Endothelial cell of umbilical vein (primary cell): Measurements from ENCODE around the gene C6orf132. TPM values are rescaled to one million over a fixed set of nuclear protein-coding genes. Genes with fewer than 3 reads are reported as not detected.

Source experiments
- BruUV-seq: library from RNA; stranded (reverse); fragments of 400-500 nt; replicated peaks from 2 replicates; lab custom pipeline; 2021; lab: Mats Ljungman, UMichigan
- CTCF ChIA-PET: fragments of 300-600, 350-600 bp; sonication (Branson Sonifier 250); formaldehyde crosslinking; loops from one replicate; lab custom pipeline; 2021; ENCODE audit warnings: antibody characterized with exemption, inconsistent platforms; lab: Charles Lee
- POLR2A ChIA-PET: fragments of 300-600, 350-600 bp; sonication (Branson Sonifier 250); formaldehyde crosslinking; loops from one replicate; lab custom pipeline; 2021; ENCODE audit warnings: antibody characterized with exemption, inconsistent platforms; lab: Charles Lee
- DNase-seq: peaks from one replicate; pipeline ENCODE4 v3.0.0-alpha.2; 2011; ENCODE audit warnings: low read depth, low spot score
- FAIRE-seq: peaks from 2 replicates; lab custom pipeline; 2011; peaks lifted over from hg19 to GRCh38; lab: Jason Lieb, UNC
- H2AFZ ChIP-seq: 2 replicates; pipeline ENCODE4 v1.6.0; 2012; ENCODE audit warnings: low read depth, low read length, control low read depth, inconsistent platforms
- H3K27ac ChIP-seq: 2 replicates; pipeline ENCODE4 v1.5.1; 2011; ENCODE audit warnings: low read depth, mild to moderate bottlenecking, control low read depth, low read length, moderate library complexity; ENCODE audit not compliant: insufficient read depth
- H3K27me3 ChIP-seq, 2 experiments: 2 replicates each; pipeline versions ENCODE4 v1.6.0 to v1.6.1; 2011; ENCODE audit warnings: low read length in 2 of 2, mixed read lengths in 1 of 2; ENCODE audit not compliant: control insufficient read depth in 2 of 2, insufficient read depth in 2 of 2
- H3K36me3 ChIP-seq, 2 experiments: 2 replicates in 1 of 2; 3 replicates in 1 of 2; pipeline ENCODE4 v1.5.1; 2011; ENCODE audit warnings: low read length in 2 of 2, mild to moderate bottlenecking in 1 of 2, moderate library complexity in 1 of 2; ENCODE audit not compliant: control insufficient read depth in 2 of 2, insufficient read depth in 2 of 2; ENCODE audit errors: extremely low read depth in 1 of 2
- H3K4me1 ChIP-seq: 3 replicates; pipeline ENCODE4 v1.5.1; 2011; ENCODE audit warnings: mild to moderate bottlenecking, low read length; ENCODE audit not compliant: control insufficient read depth, insufficient read depth; ENCODE audit errors: extremely low read depth
- H3K4me2 ChIP-seq: 2 replicates; pipeline ENCODE4 v1.6.1; 2011; ENCODE audit warnings: low read length, control low read depth, mixed read lengths; ENCODE audit not compliant: insufficient read depth
- H3K4me3 ChIP-seq, 3 experiments: fragments of 200-600 bp in 1 of 3; sonication (generic), shearing (Covaris generic) in 1 of 3; replicated peaks in 1 of 3; 2 replicates each; pipeline ENCODE4 v1.5.1; 2011 to 2016; ENCODE audit warnings: control low read depth in 3 of 3, low read length in 3 of 3, mild to moderate bottlenecking in 2 of 3, inconsistent platforms in 1 of 3, low read depth in 1 of 3, moderate library complexity in 1 of 3; ENCODE audit not compliant: insufficient read depth in 1 of 3
- H3K79me2 ChIP-seq: 2 replicates; pipeline ENCODE4 v1.6.0; 2012; ENCODE audit warnings: low read length, inconsistent platforms; ENCODE audit not compliant: control insufficient read depth, insufficient read depth
- H3K9ac ChIP-seq: replicated peaks from 2 replicates; pipeline ENCODE3; 2011; ENCODE audit warnings: low read length, control low read depth; ENCODE audit not compliant: insufficient read depth; ENCODE audit errors: extremely low read depth
- H3K9me1 ChIP-seq: replicated peaks from 3 replicates; pipeline ENCODE4 v1.6.0; 2011; ENCODE audit warnings: mild to moderate bottlenecking, low read length; ENCODE audit not compliant: control insufficient read depth, insufficient read depth; ENCODE audit errors: extremely low read depth
- H3K9me3 ChIP-seq: replicated peaks from 2 replicates; pipeline ENCODE4 v1.5.1; 2012; ENCODE audit warnings: low read length, inconsistent platforms; ENCODE audit not compliant: control insufficient read depth, insufficient read depth
- H4K20me1 ChIP-seq: replicated peaks from 2 replicates; pipeline ENCODE3; 2011; ENCODE audit warnings: mild to moderate bottlenecking, low read length; ENCODE audit not compliant: control insufficient read depth, insufficient read depth; ENCODE audit errors: extremely low read depth
- CTCF ChIP-seq, 2 donors: IDR thresholded peaks; 1 replicate in 1 of 2; 2 replicates in 1 of 2; pipeline ENCODE4 v1.5.1; 2011; ENCODE audit warnings: low read length in 2 of 2, mild to moderate bottlenecking in 2 of 2, moderate library complexity in 2 of 2, control low read depth in 1 of 2, inconsistent platforms in 1 of 2, low read depth in 1 of 2; ENCODE audit not compliant: insufficient read depth in 1 of 2; ENCODE audit errors: extremely low read depth in 1 of 2
- EZH2 ChIP-seq: IDR thresholded peaks from 2 replicates; pipeline ENCODE4 v1.6.1; 2012; ENCODE audit warnings: borderline replicate concordance, low read depth, mild to moderate bottlenecking, moderate library complexity, low read length, inconsistent platforms; ENCODE audit not compliant: severe bottlenecking
- FOS ChIP-seq: IDR thresholded peaks from 2 replicates; pipeline ENCODE4 v1.6.1; 2011; ENCODE audit warnings: mild to moderate bottlenecking, low read length, moderate library complexity, borderline replicate concordance; ENCODE audit not compliant: insufficient read depth
- GATA2 ChIP-seq: IDR thresholded peaks from 2 replicates; pipeline ENCODE4 v1.7.0; 2011; ENCODE audit warnings: low read depth, mild to moderate bottlenecking, moderate library complexity, mixed read lengths, low read length; ENCODE audit not compliant: insufficient read length, insufficient read depth
- JUN ChIP-seq: IDR thresholded peaks from 2 replicates; pipeline ENCODE4 v1.6.1; 2011; ENCODE audit warnings: borderline replicate concordance, low read depth; ENCODE audit not compliant: insufficient read length, insufficient read depth
- MAX ChIP-seq: IDR thresholded peaks from 2 replicates; pipeline ENCODE4 v1.6.1; 2011; ENCODE audit not compliant: insufficient read depth, insufficient read length
- POLR2A ChIP-seq: IDR thresholded peaks from 2 replicates; pipeline ENCODE4 v1.6.1; 2012; ENCODE audit warnings: low read depth, mild to moderate bottlenecking, control low read depth, low read length
- POLR2AphosphoS5 ChIP-seq: IDR thresholded peaks from 2 replicates; pipeline ENCODE4 v1.6.1; 2012; ENCODE audit warnings: low read depth, mild to moderate bottlenecking, control low read depth, low read length, moderate library complexity; ENCODE audit not compliant: insufficient read depth
- dilution Hi-C: fragments of 300-500 bp; cut with MboI; formaldehyde crosslinking; loops from one replicate; pipeline ENCODE4 v1.15.0; 2019; ENCODE audit warnings: low sequenced_read_pairs; ENCODE audit not compliant: extremely low pct_ligation_motif_present
- intact Hi-C: fragments of 100-400 bp; cut with micrococcal nuclease; formaldehyde crosslinking; loops from one replicate; pipeline ENCODE4 v1.10.0; 2022
- polyA plus RNA-seq, 4 experiments: library from polyadenylated mRNA; depleted of rRNA in 3 of 4; stranded (reverse) in 3 of 4; unstranded in 1 of 4; fragments of >200 nt; gene quantifications; 2 replicates each; pipeline versions ENCODE4 v1.2.1 to v1.2.3, GENCODE V29; 2011 to 2012; ENCODE audit warnings: missing spikeins in 1 of 4
- total RNA-seq: library from RNA; stranded (reverse); gene quantifications from 2 replicates; pipeline ENCODE4 v1.2.3, GENCODE V29; 2021

C6orf132 gene
- total and polyA plus RNA-seq, 2 donors (not counting 3 experiments of a cell fraction or from before 2014, with no cell fraction given), result 0.15 to 0.71 TPM

- H3K36me3 ChIP-seq, result peaks cover 4 to 35% of the 10 kb centered on the region in 2 experiments
- H3K79me2 ChIP-seq, result no peaks in the 10 kb centered on the region
- DNase-seq, result no peak
- no peak for TF ChIP-seq EZH2
- CTCF ChIA-PET, result interaction anchor here (0.9 to 2.5 kb wide), 5 partner anchors 9 to 221 kb away, joined by 3 to 6 read pairs (median 3); partner anchors contain the start of gene TAF8
- dilution Hi-C loops (no loop called here), intact Hi-C loops (no loop called here)
- no peaks in the 10 kb centered on the region for H4K20me1 ChIP-seq
- no peaks in the 10 kb centered on the region for H3K9me1 ChIP-seq
- no peak overlapping the region for H3K4me2 ChIP-seq
- H3K4me1 ChIP-seq, result no peaks in the 10 kb centered on the region
- no peak overlapping the region for H3K4me3 ChIP-seq
- no peak overlapping the region for H3K27ac ChIP-seq
- no peak for FAIRE-seq
- no TSS peak for BruUV-seq
- H3K9me3 ChIP-seq, result no peaks in the 10 kb centered on the region
- H3K9ac ChIP-seq, result no peak overlapping the region
- H2AFZ ChIP-seq, result no peak overlapping the region
- POLR2A ChIA-PET, result no interaction called here
- H3K27me3 ChIP-seq, result no peaks in the 10 kb centered on the region
Measured at GRCh38 chr6:42068173-42068572, 74.2 kb downstream of the C6orf132 start.

- BruUV-seq, result no TSS peak
- no peak overlapping the region for H2AFZ ChIP-seq
- H3K9me1 ChIP-seq, result no peaks in the 10 kb centered on the region
- no peak overlapping the region for H3K4me3 ChIP-seq
- dilution Hi-C loops, result no loop called here
- intact Hi-C loops, result no loop called here
- H4K20me1 ChIP-seq, result no peaks in the 10 kb centered on the region
- H3K4me2 ChIP-seq, result no peak overlapping the region
- POLR2A ChIA-PET, result no interaction called here
- DNase-seq (no peak), FAIRE-seq (no peak)
- H3K9ac ChIP-seq, result no peak overlapping the region
- no peaks in the 10 kb centered on the region for H3K9me3 ChIP-seq
- H3K27ac ChIP-seq, result no peak overlapping the region
- H3K36me3 ChIP-seq, result peaks cover 4 to 31% of the 10 kb centered on the region in 2 experiments
- no peaks in the 10 kb centered on the region for H3K4me1 ChIP-seq
- no peak for TF ChIP-seq GATA2
- TF ChIP-seq JUN, result no peak
- TF ChIP-seq CTCF (IDR thresholded peaks at IDR 0.05; ENCODE audit: extremely low read depth in 1 of 2, insufficient read depth in 1 of 2, low read depth in 1 of 2, low read length in 2 of 2), result no peak
- TF ChIP-seq POLR2A, result no peak
- no peak for TF ChIP-seq MAX
- TF ChIP-seq FOS, result no peak
- TF ChIP-seq POLR2AphosphoS5, result no peak
- TF ChIP-seq EZH2, result no peak
- H3K79me2 ChIP-seq, result no peaks in the 10 kb centered on the region
- H3K27me3 ChIP-seq, result no peaks in the 10 kb centered on the region
- CTCF ChIA-PET, result interaction anchor here (1.0 to 2.5 kb wide), 2 partner anchors 16 to 148 kb away, joined by 3 to 6 read pairs; partner anchors contain the start of gene TAF8
Measured at GRCh38 chr6:42066156-42066675, 76.2 kb downstream of the C6orf132 start.
